Cardiac fibroblast (primary cell): ENCODE data around the gene SERPINB1.
A peak's percentile ranks its signal among the peaks of the same experiment; 100 is the strongest.

Experiments used
- DNase-seq, 2 donors: peaks; one replicate each; pipeline versions ENCODE4 v3.0.0 to v3.0.0-alpha.2; 2010; ENCODE audit warnings: low read depth in 2 of 2
- H3K4me3 ChIP-seq, 2 donors: replicated peaks in 1 of 2; 1 replicate in 1 of 2; 2 replicates in 1 of 2; pipeline ENCODE4 v1.5.1; 2011; ENCODE audit warnings: low read depth in 2 of 2, low read length in 2 of 2, mild to moderate bottlenecking in 2 of 2, moderate library complexity in 1 of 2
- TF ChIP-seq, protein P1 (sequence below): IDR thresholded peaks from one replicate; pipeline ENCODE4 v1.5.1; 2011; ENCODE audit warnings: low read depth, mild to moderate bottlenecking, low read length, inconsistent platforms

The SERPINB1 gene

GRCh38 chr6:2817903-2818443 is 23.7 kb downstream of the SERPINB1 start:
- TF ChIP-seq, protein P1, sequence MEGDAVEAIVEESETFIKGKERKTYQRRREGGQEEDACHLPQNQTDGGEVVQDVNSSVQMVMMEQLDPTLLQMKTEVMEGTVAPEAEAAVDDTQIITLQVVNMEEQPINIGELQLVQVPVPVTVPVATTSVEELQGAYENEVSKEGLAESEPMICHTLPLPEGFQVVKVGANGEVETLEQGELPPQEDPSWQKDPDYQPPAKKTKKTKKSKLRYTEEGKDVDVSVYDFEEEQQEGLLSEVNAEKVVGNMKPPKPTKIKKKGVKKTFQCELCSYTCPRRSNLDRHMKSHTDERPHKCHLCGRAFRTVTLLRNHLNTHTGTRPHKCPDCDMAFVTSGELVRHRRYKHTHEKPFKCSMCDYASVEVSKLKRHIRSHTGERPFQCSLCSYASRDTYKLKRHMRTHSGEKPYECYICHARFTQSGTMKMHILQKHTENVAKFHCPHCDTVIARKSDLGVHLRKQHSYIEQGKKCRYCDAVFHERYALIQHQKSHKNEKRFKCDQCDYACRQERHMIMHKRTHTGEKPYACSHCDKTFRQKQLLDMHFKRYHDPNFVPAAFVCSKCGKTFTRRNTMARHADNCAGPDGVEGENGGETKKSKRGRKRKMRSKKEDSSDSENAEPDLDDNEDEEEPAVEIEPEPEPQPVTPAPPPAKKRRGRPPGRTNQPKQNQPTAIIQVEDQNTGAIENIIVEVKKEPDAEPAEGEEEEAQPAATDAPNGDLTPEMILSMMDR, result no peak
- DNase-seq, result peak; percentile 59 to 72
- peak overlapping the region in 1 of 2 donors; percentile 11 for H3K4me3 ChIP-seq

GRCh38 chr6:2816158-2816557 is 25.5 kb downstream of the SERPINB1 start:
- no peak for DNase-seq
- TF ChIP-seq, protein P1, result no peak
- no peak overlapping the region for H3K4me3 ChIP-seq

DNA sequence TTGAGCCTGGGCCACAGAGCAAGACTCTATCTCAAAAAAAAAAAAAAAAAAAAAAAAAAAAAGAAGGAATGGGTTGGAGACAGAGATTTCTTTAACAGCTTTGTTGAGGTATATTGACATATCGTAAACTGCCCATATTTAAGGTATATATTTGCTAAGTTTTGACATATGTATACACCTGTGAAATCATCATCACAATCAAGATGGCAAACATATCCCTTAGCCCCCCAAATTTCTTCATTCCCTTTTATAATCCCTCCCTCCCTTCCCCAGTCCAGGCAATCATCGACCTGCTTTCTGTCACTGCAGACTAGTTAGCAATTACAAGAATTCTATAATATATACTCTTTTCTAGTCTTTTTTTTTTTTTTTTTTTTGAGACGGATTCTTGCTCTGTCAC is 29.0 kb downstream of the SERPINB1 start:
- DNase-seq, result no peak
- H3K4me3 ChIP-seq, result no peak overlapping the region
- TF ChIP-seq, protein P1, result no peak

GRCh38 chr6:2810092-2810671 is 31.5 kb downstream of the SERPINB1 start:
- peak in 1 of 2 donors; percentile 77 for DNase-seq
- TF ChIP-seq, protein P1, result no peak
- H3K4me3 ChIP-seq, result no peak overlapping the region

DNA sequence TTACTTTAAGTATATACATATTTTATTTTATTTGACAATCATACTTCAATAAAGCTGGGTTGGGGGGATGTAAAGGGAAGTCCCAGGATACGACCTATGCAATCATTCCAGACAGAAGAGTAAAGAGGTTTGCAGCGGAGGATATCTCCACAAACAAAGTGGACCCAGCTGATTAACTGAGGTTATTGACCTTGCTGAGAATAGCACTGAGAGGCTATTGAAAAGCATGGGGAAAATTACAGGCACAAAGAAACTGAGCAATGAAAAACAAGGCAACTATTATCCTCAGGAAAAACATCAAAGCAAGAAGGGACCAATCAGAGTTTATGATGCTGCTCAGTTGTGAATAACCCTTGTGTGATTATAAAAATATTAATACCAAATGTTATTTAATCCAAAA is 32.6 kb downstream of the SERPINB1 start:
- DNase-seq, result no peak

GRCh38 chr6:2807342-2808090 is 34.1 kb downstream of the SERPINB1 start:
- no peak overlapping the region for H3K4me3 ChIP-seq
- peak in 1 of 2 donors; percentile 55 for DNase-seq

More for the DNA sequence above, 32.6 kb downstream of the SERPINB1 start:
- no peak overlapping the region for H3K4me3 ChIP-seq
- TF ChIP-seq, protein P1, result no peak

More at GRCh38 chr6:2807342-2808090, 34.1 kb downstream of the SERPINB1 start:
- TF ChIP-seq, protein P1, result no peak
